Measurements from ENCODE around the gene POLR1E.

- no peak for TF ChIP-seq SP1 (IDR thresholded peaks at IDR 0.05; ENCODE audit: low read depth, low read length)
- TF ChIP-seq NFYB (IDR thresholded peaks at IDR 0.05; ENCODE audit: insufficient read depth, low read depth, low read length) = no peak
- TF ChIP-seq HDAC2 (IDR thresholded peaks at IDR 0.05) = no peak
- no peak for TF ChIP-seq HSF1 (IDR thresholded peaks at IDR 0.05; ENCODE audit: low read depth, low read length)
- no peak for TF ChIP-seq ZNF274 (IDR thresholded peaks at IDR 0.05; ENCODE audit: insufficient read depth, insufficient read length)
These were observed 30.0 kb downstream of the POLR1E start for GRCh38 chr9:37515620-37516258.

All from GM12878 (cell line).